HG02852 (cell line): ENCODE measurements around the gene RHBG.

Experiments
- ATAC-seq: cut with Tn5 transposase; IDR thresholded peaks from one replicate; pipeline ENCODE4 v1.9.1; 2021; ENCODE audit warnings: mild to moderate bottlenecking, moderate library complexity; ENCODE audit not compliant: unreplicated experiment

RHBG gene

GRCh38 chr1:156422602-156423091, 53.6 kb downstream of the RHBG start:
- ATAC-seq = no peak

GRCh38 chr1:156423422-156424352, 54.7 kb downstream of the RHBG start:
- ATAC-seq = no peak

- ATAC-seq = no peak
These were observed 55.9 kb downstream of the RHBG start for GRCh38 chr1:156424806-156425432.

DNA sequence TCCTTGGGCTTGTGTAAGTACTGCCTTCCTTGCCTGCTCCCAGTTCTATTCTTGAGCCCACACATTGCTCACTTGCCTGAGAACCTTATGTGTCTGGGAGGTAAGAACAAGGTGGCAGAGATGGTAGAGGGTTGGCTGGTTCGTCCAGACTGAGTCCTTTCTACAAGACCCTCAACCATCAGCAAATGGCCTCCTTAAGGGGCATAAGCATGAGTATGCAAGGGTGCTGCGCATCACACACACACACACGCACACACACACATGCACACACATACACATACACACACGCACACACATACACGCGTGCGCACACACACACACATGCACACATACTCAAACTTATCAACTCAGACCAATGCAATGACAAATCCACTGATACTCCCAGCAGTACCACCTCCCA, 56.9 kb downstream of the RHBG start:
- ATAC-seq = no peak

- no peak for ATAC-seq
These were observed 58.9 kb downstream of the RHBG start for GRCh38 chr1:156427957-156428356.

DNA sequence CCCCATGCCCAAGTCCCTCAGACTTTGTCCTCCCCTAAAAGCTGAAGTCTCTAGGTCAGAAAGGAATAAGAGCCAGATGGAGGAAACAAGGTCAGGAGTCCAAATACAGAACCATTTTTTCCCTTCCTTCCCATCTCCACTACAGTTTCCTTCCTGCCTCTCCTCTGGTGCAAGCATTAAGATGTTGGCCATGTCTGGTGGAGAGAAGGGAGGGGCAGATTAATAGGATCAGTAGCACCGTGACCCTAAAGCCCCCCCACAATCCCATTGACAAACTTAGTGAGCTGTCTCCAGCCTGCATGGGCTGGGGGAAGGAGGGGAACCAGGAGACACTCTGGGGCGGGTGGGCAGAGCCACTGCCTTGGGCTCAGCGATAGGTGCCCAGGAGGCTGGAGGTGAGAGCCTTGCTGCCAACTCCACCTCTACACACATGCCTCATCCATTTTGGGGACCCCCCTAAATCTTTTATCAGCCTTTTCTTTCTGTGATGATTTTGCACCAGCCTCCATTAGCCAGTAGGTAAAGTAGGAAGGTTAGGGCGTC, 59.8 kb downstream of the RHBG start:
- no peak for ATAC-seq

- ATAC-seq = no peak
These were observed 60.5 kb downstream of the RHBG start for GRCh38 chr1:156429313-156430060.

GRCh38 chr1:156430303-156430702, 61.3 kb downstream of the RHBG start:
- no peak for ATAC-seq

DNA sequence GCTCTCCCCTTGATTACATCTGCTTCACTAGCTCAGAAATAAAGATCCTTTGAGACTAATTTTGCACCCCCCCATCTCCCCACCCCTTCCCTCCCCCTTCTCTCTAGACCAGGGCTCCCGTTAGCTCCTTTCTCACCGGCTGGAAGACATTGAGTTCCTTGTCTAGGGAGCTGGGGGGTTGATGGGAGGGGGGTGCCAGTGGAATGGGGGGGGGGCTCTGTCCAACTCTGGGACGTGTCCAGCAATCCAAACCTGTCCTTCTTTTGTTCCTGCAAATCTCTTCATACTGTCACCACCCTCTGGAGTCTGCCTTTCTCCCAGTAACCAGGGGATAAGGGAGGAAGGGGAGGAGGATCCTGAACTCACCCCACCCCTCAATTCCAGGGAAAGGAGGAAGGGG, 61.9 kb downstream of the RHBG start:
- ATAC-seq = no peak

DNA sequence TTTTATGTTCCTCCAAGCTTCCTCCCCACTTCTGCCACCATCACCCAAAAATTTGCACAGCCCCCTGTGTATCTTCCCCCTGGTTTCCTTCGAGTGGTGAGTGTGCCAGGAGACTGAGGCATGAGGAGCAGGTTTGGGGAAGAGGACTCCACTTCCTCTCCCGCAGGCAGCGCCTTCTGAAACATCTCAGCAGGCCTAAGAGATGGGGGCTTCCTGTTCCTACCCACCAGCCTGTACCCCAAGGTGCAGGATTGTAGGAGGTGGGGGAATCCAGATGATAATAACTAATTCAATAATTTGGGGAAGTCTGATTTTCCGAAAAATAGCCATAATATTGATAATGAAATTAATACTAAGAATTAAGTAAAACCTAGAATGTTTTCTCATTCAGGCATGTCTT, 62.4 kb downstream of the RHBG start:
- no peak for ATAC-seq

GRCh38 chr1:156431769-156432668, 63.0 kb downstream of the RHBG start:
- no peak for ATAC-seq

DNA sequence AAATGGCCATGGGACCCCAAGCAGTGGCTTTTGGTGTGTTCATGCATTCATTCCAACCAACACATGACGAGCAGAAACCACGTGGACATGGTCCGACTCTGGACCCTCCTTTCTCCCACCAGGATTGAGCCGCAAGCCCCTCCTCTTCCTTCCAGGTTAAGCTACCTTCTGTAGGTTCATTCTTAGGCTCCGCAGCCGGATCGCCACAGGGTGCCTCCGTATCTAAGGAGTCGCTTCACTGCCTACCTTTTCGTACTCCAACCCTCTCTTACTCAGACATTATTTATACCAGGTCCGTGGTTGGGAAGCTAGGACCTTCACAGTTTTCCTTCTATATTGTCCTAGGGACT, 63.6 kb downstream of the RHBG start:
- no peak for ATAC-seq

- no peak for ATAC-seq
These were observed 64.0 kb downstream of the RHBG start for GRCh38 chr1:156433032-156433431.

DNA sequence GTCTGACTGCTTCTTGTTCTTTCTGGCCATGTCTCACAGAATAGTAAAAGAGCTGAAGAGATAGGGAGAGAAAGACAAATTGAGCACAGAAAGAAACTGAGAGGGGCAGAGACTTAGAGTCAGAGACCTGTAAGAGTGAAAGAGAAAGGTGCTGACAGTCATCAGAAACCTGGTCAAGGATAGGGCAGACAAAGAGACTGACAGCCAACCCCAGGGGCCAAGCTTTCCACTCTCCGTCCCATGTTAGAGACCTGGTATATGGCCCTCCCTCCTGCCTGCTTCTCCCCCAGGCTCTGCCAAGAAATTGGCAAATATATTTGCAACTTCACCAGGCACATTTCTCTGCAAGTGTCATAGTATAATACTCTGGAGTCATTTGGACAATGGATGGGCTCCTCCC, 64.6 kb downstream of the RHBG start:
- no peak for ATAC-seq
